Hindlimb muscle (tissue), 1 donor: Measurements from ENCODE around the gene RBM15B. TPM values are rescaled to one million over a fixed set of nuclear protein-coding genes. Genes with fewer than 3 reads are reported as not detected.
"Not testable (repeated sequence)": the region's sequence is repeated elsewhere in the genome, so short reads cannot be mapped to it uniquely, and the experiment has no call there.

Source experiments
- DNase-seq: peaks from one replicate; pipeline ENCODE4 v3.0.0-alpha.2; 2013
- polyA plus RNA-seq: library from polyadenylated mRNA; unstranded; fragments of 120-200 nt; gene quantifications from one replicate; pipeline ENCODE4 v1.2.1, GENCODE V29; 2013; ENCODE audit not compliant: insufficient read length

The RBM15B gene
- 22.6 TPM for polyA plus RNA-seq

GRCh38 chr3:51391075-51391565 lies at the start of gene RBM15B:
TSS of gene RBM15B (plus strand) at chr3:51391285. CDS start at chr3:51391400, 115 bp downstream.
- DNase-seq = peak; percentile 96

GRCh38 chr3:51343918-51344687 lies 47.0 kb upstream of the RBM15B start:
- DNase-seq = no peak

- DNase-seq = no peak
Measured at GRCh38 chr3:51350751-51351150, 40.3 kb upstream of the RBM15B start.

- DNase-seq = no peak
Measured at GRCh38 chr3:51353131-51353530, 38.0 kb upstream of the RBM15B start.

GRCh38 chr3:51353691-51354090 lies 37.4 kb upstream of the RBM15B start:
- DNase-seq = no peak

GRCh38 chr3:51354172-51354571 lies 36.9 kb upstream of the RBM15B start:
- DNase-seq = no peak

GRCh38 chr3:51354731-51355615 lies 36.1 kb upstream of the RBM15B start:
- DNase-seq = no peak

GRCh38 chr3:51355891-51356578 lies 35.0 kb upstream of the RBM15B start:
- DNase-seq = no peak

GRCh38 chr3:51357856-51358255 lies 33.2 kb upstream of the RBM15B start:
- no peak for DNase-seq

- DNase-seq = no peak
Measured at GRCh38 chr3:51358981-51359380, 32.1 kb upstream of the RBM15B start.

- no peak for DNase-seq
Measured at GRCh38 chr3:51360806-51361205, 30.3 kb upstream of the RBM15B start.

- DNase-seq = no peak
Measured at GRCh38 chr3:51361746-51362145, 29.3 kb upstream of the RBM15B start.

GRCh38 chr3:51362476-51362875 lies 28.6 kb upstream of the RBM15B start:
- DNase-seq = no peak

GRCh38 chr3:51368276-51368675 lies 22.8 kb upstream of the RBM15B start:
- DNase-seq = not testable (repeated sequence)

GRCh38 chr3:51371943-51372557 lies 19.0 kb upstream of the RBM15B start:
- peak; percentile 42 for DNase-seq

- DNase-seq = no peak
Measured at GRCh38 chr3:51373658-51374421, 17.2 kb upstream of the RBM15B start.

GRCh38 chr3:51374456-51374855 lies 16.6 kb upstream of the RBM15B start:
- no peak for DNase-seq

GRCh38 chr3:51375136-51375535 lies 15.9 kb upstream of the RBM15B start:
- DNase-seq = no peak

GRCh38 chr3:51375571-51375970 lies 15.5 kb upstream of the RBM15B start:
- no peak for DNase-seq

- no peak for DNase-seq
Measured at GRCh38 chr3:51378065-51378464, 13.0 kb upstream of the RBM15B start.

GRCh38 chr3:51378726-51379125 lies 12.4 kb upstream of the RBM15B start:
- no peak for DNase-seq

- DNase-seq = no peak
Measured at GRCh38 chr3:51379301-51379700, 11.8 kb upstream of the RBM15B start.
